Tibial nerve (tissue), 4 donors: ENCODE results near the gene CPNE8.

ENCODE experiments used
- CTCF ChIP-seq, 5 experiments: fragments of 200-600 bp in 3 of 5; fragments of 450-650 bp in 2 of 5; sonication (generic) in 3 of 5; IDR thresholded peaks; one replicate each; pipeline ENCODE4 v1.5.1; 2016 to 2019; ENCODE audit warnings: antibody characterized with exemption in 5 of 5, mild to moderate bottlenecking in 3 of 5, moderate library complexity in 2 of 5
- EP300 ChIP-seq, 2 donors: sonication (generic); formaldehyde crosslinking; IDR thresholded peaks; one replicate each; pipeline ENCODE4 v1.6.1; 2017; ENCODE audit warnings: antibody characterized with exemption in 2 of 2, mild to moderate bottlenecking in 1 of 2

GRCh38 chr12:38890102-38890855 lies 15.1 kb downstream of the CPNE8 start:
- no peak for TF ChIP-seq CTCF (IDR thresholded peaks at IDR 0.05)
- TF ChIP-seq EP300 (IDR thresholded peaks at IDR 0.05) = no peak
